NOMO-1 treated with dmso at 0.1 percent for 144 hours (cell line): ENCODE measurements around the gene BBC3.
"Not testable (repeated sequence)": the region's sequence is repeated elsewhere in the genome, so short reads cannot be mapped to it uniquely, and the experiment has no call there.

ENCODE experiments used
- DNase-seq: peaks from one replicate; lab custom pipeline; 2025; ENCODE audit not compliant: unreplicated experiment; lab: John Stamatoyannopoulos, UW

The BBC3 gene

DNA sequence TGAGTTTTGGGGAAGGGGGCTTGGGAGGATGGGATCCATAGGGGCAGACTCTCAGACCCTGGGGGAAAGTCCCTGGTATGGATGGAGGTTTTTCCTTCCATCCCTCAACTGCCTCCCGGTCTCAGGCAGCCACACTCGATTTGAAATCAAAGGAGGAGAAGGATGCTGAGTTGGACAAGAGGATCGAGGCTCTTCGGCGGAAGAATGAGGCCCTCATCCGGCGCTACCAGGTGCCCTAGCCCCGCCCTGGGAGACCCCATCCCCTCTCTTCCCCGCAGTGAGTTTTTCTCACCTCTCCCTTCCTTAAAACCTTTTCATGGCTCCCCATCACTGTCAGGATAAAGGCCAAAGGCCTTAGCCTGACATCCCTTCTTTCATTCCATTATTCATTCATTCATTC is 27.4 kb upstream of the BBC3 start:
- no peak for DNase-seq

DNA sequence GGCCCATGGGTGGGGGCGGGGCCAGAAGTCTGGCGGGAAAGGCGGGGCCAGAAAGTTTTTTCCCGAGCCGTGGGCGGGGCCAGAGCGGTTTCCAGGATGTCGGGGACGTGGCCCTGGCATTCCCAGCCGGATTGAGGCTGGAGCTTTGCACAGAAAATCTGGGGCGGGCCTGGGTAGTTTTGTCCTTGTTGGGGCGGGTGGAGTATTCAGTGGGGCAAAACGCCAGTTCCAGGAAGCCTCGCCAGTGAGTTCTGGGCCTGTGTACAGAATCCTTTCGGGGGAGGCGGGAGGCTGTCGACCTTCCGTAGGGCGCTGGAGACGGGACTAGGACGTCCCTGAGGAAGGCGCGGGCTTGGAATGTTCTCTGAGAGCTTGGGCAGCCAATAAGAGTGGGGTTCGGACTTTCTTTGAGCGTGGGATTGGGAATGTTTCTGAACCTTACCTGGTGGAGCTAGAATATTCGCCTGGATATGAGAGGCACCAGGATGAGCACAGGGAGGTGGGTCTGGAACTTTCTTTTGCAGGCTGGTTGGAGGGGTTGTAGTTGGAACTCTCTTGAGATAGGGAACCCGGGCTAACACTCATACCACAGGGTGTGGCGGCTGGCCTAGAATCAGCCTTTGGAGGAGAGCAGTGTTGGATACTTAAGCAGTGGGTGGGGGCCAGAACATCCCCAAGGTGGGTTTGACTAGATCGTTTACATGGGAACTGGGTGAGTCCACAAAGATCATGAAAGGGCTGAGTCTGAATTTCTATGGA is 26.6 kb upstream of the BBC3 start:
- DNase-seq = no peak

DNA sequence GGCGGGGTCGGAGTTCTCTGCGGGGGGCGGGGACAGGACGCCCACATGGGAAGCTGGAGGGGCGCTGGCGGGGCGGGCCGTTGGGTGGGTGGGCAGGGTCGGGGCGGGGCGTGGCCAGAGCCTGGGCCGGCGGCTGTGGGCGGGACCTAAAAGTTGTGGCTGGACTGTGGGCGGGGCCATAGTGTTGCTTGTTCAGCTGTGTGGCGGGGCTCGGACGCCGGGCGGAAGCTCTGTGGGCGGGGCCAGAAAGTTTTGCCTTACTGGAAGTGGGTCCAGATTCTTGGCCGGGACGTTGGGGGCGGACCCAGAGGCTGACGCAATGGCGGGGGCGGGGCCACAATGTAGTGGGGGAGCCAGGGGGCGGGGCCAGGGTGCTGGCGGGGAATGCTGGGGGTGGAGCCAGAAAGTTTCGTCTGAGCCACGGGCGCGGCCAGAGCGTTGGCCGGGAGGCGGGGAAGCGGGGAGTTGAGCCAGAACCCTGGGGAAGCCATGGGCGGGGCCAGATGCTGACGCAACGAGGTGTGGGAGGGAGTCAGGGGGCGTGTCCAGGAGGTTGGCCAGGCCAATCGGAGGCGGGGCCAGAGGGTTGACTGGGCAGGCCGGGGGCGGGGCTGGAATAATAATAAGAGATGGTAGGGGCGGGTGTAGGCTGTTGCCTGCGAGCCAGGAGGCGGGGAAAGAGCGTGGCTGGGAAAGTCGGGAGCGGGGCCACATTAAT is 25.9 kb upstream of the BBC3 start:
- peak; percentile 100 for DNase-seq

DNA sequence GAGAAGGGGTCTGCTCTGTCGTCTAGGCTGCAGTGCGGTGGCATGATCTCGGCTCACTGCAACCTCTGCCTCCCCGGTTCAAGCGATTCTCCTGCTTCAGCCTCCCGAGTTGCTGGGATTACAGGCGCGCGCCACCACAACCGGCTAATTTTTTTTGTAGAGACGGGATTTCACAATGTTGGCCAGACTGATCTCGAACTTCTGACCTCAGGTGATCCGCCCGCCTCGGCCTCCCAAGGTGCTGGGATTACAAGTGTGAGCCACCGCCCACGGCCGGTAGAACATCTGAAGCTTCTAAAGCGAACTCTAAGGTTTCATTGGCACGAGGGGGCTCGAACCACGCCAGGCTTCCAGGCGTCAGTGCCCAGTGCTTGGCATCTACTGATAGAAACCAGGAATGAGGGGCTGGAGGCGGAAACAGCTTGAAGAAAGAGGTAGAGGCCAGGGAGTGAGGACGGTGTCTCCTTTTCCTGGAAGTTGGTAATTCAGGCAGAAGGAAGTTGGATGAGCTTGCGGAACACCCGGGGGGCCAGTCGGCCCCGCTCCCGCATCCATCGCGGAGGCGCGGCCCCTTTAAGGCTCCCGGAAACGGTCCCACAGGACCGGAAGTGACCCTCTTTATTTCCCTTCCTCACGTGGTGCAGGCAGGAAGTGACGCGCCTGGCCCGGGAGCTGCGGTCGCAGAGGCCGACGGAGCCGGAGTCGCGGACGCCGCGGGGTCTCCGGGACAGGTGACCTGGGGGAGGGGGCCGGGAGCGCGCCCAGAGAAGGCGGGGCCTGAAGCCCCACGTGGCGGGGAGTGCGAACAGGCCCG is 25.1 kb upstream of the BBC3 start, which contains the start of gene CCDC9:
TSS of gene CCDC9 (plus strand) at position 647 of the 814 bp plus-strand sequence. CDS start 1,876 bp downstream, outside the sequence.
- DNase-seq = peak; percentile 92

DNA sequence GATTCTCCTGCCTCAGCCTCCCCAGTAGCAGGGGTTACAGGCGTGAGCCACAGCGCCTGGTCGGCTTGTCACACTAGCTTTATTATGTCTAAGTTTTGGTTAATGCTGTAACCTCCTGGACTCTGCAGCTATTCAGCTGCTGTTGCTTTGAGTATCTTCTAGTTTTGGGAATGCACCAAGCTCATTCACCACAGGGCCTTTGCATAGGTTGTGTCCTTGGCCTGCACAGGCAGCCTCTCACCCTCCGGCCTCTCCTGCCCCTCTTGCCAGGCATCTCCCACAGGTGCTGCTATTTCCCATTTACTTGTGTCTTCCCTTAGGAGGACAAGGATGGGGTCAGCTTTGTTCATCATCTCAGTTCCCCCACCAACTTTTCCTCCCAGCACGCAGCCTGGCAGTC is 23.0 kb upstream of the BBC3 start:
- no peak for DNase-seq

DNA sequence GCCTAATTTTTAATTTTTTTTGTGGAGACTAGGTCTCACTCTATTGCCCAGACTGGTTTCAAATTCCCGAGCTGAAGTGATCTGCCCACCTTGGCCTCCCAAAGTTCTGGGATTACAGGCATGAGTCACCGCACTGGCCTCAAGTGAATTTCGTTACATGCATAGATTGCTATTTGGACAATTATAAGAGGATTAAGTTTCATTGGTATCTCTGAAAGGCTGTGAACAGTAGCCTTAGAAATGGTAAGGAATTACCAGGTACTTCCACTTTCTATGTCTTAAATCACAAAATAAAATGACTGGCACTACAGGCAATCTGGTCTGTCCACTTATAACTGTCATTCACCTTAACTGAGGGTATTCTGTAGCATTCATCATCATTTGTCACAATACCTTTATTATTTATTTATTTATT is 22.5 kb upstream of the BBC3 start:
- DNase-seq = no peak

DNA sequence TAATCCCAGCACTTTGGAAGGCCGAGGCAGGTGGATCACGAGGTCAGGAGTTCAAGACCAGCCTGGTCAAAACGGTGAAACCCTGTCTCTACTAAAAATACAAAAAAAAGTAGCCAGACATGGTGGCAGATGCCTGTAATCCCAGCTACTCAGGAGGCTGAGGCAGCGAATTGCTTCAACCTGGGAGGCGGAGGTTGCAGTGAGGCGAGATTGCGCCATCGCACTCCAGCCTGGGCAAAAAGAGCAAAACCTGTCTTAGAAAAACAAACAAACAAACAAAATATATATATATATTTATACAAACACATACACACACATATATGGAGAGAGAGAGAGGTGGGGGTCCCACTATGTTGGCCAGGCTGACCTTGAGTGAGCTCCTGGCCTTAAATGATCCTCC is 22.0 kb upstream of the BBC3 start:
- not testable (repeated sequence) for DNase-seq

DNA sequence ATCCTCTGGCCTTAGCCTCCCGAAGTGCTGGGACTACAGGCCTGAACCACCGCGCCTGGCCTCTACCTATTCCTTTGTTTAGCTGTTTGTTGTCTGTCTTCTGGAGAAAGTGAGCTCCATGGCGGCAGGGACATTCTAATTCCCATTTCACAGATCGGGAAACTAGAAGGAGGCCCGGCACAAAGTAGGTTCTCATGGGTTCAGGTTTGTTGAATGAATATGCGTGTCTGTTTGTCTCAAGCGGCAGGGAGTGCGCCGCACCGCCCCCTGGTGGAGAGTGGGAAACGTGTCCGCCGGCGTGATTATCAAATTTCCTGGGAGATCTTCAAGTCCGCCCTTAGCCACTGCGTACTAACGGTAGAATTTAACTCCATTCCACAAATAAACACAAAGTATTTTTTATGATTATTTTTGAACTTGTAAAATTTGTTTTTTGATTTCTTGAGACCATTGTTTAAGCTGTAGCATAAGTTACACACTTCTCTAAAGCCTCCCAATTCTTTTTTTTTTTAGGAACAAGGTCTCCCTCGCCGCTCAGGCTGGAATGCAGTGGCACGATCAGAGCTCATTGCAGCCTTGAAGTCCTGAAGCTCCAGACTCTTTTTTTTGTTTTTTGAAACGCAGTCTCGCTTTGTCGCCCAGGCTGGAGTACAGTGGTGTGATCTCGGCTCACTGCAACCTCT is 16.4 kb upstream of the BBC3 start:
- peak; percentile 23 for DNase-seq

DNA sequence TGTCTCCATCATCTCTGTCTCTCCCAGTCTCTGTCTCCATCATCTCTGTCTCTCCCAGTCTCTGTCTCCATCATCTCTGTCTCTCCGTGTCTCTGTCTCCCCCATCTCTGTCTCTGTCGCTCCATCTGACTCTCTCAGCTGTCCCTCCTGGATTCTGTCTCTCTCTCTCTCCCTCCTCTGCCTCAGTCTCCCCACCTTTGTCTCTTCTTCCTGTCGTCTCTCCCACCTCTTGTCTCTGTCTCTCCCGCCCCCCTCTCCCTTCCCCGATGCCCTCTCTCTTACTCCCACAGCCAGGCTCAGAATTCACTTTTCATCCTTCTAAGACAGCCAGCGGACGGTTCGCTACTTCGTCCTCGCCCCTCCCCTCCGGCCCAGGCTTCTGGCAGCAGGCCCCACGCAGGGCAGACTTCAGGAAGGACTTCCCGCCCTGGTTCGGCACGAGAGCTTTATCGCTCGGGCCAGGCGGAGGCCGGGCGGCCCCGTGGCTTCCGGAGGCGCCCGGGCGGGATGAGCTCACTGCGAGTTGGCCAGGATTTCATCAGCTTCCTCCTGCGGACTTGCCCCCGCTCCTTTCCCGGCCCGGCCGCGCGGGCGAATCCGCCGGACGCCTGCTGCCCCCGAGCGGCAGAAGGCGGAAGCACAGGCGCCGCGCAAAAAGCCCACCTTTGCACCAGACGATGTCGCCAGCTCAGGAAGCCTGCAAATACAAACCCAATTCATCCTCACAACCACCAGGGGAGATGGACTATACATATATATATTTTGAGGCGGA is 13.0 kb upstream of the BBC3 start:
- peak; percentile 94 for DNase-seq

DNA sequence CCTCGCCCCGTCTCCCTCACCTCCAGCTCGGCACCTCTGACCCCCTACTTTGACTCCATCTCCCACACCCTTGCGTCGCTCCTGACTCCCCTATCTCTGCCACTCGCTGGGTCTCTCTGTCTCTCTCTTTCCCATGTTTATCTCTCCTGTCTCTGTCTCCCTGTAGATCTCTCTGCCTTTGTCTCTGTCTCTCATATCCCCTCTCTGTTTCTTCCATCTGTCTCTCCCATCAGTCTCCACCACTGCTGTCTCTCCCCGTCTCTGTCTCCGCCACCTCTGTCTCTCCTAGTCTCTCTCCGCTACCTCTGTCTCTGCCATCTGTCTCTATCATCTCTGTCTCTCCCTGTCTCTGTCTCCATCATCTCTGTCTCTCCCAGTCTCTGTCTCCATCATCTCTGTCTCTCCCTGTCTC is 12.4 kb upstream of the BBC3 start:
- no peak for DNase-seq

DNA sequence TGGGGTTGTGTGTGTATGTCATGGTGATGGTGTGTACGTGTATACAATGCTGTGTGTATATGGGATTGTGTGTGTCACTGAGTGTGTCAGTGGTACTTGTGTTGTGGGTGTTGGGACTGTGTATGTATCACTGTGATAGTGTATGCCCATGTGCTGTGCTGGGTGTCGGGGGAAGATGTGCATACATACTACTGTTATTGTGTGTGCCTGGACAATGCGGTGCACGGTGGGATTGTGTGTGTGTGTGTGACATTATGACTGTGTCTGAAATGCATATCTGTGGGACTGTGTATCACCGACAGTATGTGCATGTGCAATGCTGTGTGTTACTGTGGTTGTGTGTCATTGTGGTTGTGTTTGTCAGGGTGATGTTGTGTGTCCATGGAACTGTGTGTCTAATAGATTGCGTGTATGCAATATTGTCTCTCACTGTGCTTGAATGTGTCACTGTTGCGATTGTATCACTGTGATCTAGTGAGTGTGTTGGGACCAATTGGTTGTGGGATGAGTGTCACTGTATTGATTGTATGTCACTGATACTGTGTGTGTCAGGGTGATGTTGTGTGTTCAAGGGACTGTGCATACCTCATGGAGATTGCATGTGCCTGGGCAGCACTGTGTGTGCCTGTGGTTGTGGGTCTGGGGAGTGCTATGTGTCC is 11.0 kb upstream of the BBC3 start:
- no peak for DNase-seq

DNA sequence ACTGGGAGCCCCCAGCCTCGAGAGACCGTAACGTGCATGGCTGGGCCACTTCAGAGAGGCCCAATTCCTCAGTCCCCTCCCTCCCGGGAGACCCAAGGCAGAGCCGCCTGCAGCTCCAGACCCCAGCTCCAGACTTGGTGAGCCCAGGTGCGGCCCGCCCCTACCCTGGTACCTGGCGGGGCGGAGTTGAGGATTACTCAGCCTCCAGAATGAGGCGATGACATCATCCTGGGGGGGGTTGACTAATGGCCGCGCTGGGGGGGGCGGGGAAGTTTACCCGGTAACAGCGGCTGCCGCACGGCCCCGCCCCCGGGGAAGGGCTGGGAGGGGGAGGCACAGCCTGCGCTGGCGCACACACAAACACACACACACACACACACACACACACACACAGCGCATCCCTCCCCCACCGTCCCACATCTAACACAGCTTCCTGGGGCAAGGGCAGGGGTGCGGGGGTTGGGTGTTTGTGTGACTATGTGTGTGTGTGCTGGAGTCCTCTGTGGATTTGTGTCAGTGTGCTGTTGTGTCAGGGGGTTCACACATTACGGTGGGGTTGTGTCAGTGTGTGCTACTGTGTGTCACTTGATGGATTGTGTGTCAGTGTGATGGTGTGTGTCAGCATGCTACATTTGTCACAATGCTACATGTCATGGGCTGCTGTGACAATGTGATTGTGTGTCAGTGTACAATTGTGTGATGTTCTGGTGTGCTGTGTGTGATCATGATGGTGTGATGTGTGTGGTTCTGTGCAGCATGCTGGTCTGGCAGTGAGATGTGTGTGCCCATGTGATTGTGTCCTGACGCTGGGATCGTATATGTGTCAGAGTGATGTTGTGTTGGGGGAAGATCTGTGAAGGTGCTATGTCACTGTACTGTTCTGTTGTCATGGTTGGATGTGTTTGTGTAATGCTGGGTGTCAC is 10.3 kb upstream of the BBC3 start:
- no peak for DNase-seq

DNA sequence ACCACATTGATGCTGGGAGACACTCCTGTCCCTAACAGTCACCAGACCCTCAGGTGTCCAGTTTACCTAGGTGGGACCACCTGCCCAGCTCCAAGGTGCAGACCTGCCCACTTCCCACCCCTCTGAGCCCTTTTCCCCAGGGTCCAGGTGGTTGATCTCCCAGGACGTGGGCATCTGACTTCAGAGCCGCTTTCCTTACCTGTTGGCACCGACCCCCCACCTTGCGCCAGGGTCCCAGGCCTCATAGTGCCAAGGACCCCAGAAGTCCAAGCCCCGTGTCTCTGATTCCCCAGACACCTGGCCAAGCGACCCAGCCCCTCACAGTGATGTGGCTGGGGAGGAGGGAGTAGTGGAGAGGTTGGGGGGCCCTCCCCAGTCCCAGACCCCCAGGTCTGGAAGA is 9.6 kb upstream of the BBC3 start:
- no peak for DNase-seq

DNA sequence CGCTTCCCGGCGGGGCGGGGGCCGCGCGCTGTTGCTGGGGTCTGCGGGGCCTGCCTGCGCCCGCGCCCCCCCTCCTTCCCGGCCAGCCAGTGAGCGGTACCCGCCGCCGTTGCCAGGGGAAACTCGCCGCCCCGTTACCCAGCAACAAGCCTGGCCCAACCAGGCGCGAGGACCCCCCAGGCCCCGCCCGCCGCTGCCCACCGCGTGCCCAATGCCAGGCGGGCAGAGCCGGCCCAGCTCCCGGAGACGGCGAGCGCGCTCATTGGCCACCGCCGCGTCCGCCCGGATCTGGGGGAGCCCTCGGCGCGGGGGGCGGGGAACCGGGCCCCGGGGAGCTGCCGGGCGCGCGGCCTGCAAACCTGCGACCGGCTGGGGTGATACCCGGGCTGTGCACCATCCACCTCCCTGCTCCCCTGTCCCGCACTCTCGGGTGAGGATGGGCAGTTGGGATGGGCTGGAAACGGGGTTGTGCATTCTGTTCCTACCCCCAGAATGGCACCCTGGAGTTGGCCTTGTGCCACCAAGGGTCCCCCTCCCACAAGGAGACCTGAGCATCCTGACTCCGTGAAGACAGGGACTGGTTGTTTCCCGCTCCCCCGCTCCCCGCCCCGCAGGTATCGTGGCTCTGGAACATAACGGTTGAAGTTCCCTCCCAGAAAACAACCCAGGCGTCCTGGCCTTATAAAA is 8.8 kb upstream of the BBC3 start:
- DNase-seq = no peak

DNA sequence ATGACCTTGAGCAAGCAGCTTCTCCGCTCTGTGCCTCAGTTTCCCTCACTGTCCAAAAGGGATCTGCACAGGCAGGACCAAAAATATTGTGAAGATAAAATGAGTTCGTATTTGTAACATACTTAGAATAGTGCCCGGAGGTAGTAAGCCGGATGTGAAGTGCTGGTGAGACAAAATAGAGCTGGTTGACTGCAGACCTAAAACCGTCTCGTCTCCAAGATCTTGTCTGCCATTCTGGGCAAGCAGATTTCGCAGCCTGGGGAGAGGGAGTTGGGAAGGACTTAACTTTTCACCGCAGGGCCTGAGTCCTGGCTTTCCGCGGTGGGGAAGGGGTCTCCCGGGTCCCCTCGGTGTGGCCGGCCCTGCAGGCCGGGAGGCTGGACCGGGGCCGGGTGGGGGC is 8.2 kb upstream of the BBC3 start:
- no peak for DNase-seq

DNA sequence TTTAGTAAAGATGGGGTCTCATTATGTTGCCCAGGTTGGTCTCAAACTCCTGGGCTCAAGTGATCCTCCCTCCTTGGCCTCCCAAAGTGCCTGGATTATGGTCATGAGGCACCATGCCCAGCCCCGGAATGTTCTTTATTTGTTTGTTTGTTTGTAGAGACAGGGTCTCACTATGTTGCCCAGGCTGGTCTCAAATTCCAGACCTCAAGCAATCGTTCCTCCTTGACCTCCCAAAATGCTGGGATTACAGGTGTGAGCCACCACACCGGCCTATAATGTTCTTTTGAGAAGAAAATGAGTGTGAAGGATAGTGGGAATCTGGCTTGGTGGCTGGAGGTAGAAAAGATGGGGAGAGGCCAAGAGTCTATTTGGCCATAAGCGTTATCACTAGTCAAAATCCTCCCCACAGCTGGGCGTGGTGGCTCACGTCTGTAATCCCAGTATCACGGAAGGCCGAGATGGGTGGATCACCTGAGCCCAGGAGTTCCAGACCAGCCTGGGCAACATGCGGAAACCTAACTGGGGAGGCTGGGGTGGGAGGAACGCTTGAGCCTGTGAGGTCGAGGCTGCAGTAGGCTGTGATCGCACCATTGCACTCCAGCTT is 5.2 kb upstream of the BBC3 start:
- no peak for DNase-seq

DNA sequence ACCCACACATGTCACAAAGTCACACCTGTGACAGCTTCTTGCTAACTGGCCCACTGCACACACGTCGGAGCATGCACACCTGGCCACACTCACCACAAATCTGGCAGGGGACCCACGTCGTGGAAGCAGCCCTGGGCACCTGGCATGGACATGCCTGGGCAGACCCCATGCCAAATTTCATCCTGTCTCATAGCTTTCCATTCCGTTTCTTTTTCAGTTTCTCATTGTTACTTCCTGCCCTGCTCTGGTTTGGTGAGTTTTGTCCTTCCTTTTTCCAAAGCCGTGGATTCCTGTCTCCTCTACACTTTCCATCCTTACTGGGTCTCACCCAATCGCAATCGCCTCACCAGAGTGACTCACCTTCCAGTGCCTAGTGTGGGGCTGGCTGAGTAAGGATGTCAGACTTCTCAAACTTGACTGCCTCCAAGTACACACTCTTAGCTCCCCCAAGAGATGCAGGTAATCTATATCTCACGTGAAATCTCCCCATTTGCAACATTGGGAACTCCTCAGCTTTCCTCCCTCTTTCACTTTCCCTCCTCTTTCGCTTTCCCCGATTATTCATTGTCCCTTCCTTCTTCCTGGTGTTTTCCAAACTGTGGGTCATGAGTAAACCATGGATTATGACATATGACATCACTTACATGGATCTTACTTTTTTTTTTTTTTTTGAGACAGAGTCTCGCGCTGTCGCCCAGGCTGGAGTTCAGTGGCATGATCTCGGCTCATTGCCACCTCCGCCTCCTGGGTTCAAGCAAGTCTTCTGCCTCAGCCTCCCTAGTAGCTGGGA is 1.6 kb upstream of the BBC3 start:
- DNase-seq = no peak
